ENCODE measurements around the gene JMJD7.

JMJD7 gene

GRCh38 chr15:41823502-41823901 is 4.4 kb upstream of the JMJD7 start:
- DNase-seq: no peak

- no peak for DNase-seq
These were observed 3.7 kb upstream of the JMJD7 start for GRCh38 chr15:41824062-41824745.

- no peak for DNase-seq
These were observed 2.7 kb upstream of the JMJD7 start for GRCh38 chr15:41825145-41825544.

- DNase-seq: no peak
These were observed 2.0 kb upstream of the JMJD7 start for GRCh38 chr15:41825572-41826535.

GRCh38 chr15:41827290-41827879 is 507 bp upstream of the JMJD7 start:
- no peak for DNase-seq

- DNase-seq: no peak
These were observed 882 bp downstream of the JMJD7 start for GRCh38 chr15:41828807-41829141.

GRCh38 chr15:41829959-41830646 is 2.2 kb downstream of the JMJD7 start:
- DNase-seq: no peak

- peak; percentile 50 for DNase-seq
These were observed 3.4 kb downstream of the JMJD7 start for GRCh38 chr15:41831291-41831690.

GRCh38 chr15:41832208-41832607 is 4.3 kb downstream of the JMJD7 start:
- DNase-seq: no peak

GRCh38 chr15:41832875-41833274 is 5.0 kb downstream of the JMJD7 start:
- DNase-seq: no peak

GRCh38 chr15:41834096-41834495 is 6.2 kb downstream of the JMJD7 start:
- no peak for DNase-seq

GRCh38 chr15:41836073-41836472 is 8.2 kb downstream of the JMJD7 start:
- no peak for DNase-seq

GRCh38 chr15:41836713-41837454 is 9.0 kb downstream of the JMJD7 start:
- DNase-seq: no peak

GRCh38 chr15:41838400-41838897 is 10.6 kb downstream of the JMJD7 start, which contains the start of gene PLA2G4B:
Gene PLA2G4B (plus strand): TSS chr15:41838847. CDS start chr15:41838914, 67 bp downstream.
- DNase-seq: no peak

GRCh38 chr15:41839781-41840491 is 12.0 kb downstream of the JMJD7 start:
- no peak for DNase-seq

GRCh38 chr15:41840673-41841072 is 12.8 kb downstream of the JMJD7 start:
- DNase-seq: no peak

- no peak for DNase-seq
These were observed 13.2 kb downstream of the JMJD7 start for GRCh38 chr15:41841131-41841530.

GRCh38 chr15:41842229-41842628 is 14.3 kb downstream of the JMJD7 start:
- DNase-seq: no peak

- no peak for DNase-seq
These were observed 15.7 kb downstream of the JMJD7 start for GRCh38 chr15:41843571-41843970.

- no peak for DNase-seq
These were observed 16.9 kb downstream of the JMJD7 start for GRCh38 chr15:41844814-41845213.

- DNase-seq: no peak
These were observed 19.3 kb downstream of the JMJD7 start for GRCh38 chr15:41847206-41847605.
